ENCODE measurements around the gene IRF2BPL.

The IRF2BPL gene

DNA sequence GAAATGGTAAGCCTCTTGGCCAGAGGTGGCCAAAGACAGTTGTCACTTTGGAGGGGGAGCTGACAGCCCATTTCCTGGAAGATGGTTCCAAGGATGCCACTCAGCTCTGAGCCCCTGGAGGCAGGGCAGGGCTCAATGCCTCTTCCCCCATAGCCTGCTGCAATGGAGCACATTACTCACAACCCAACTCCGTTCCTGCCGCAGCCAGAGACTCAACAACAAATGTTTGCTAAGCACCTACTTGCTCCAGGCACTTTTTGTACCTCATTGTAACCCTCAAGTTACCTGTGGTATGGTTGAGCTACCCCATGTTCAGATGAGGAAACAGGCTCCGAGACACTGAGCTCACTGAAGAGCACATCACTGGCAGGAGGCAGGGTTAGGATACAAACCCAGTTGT is 19.5 kb downstream of the IRF2BPL start:
- DNase-seq: no peak

- DNase-seq: no peak
Measured at GRCh38 chr14:77008541-77008940, 20.0 kb downstream of the IRF2BPL start.

DNA sequence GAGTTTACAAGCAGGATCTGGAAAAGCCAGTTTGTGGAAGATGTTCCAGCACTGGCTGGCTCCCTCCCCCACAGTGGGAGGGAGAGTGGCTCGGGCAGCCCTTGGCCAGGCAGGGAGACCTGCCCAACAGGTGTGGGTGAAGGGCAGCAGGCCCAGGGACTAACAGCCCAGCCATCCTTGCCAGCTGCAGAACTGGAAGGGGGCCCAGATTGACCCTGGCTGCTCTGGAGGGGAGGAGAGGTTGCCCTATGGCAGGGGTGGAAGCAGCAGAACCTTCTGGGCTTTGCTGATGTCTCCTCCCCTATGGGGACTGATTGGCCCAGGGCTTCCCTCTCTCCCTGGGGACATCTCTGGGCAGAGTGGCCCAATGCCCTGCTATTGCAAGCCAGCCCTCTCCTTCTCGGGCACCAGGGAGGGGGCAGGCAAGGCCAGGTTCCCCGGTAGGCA is 20.5 kb downstream of the IRF2BPL start:
- no peak for DNase-seq

DNA sequence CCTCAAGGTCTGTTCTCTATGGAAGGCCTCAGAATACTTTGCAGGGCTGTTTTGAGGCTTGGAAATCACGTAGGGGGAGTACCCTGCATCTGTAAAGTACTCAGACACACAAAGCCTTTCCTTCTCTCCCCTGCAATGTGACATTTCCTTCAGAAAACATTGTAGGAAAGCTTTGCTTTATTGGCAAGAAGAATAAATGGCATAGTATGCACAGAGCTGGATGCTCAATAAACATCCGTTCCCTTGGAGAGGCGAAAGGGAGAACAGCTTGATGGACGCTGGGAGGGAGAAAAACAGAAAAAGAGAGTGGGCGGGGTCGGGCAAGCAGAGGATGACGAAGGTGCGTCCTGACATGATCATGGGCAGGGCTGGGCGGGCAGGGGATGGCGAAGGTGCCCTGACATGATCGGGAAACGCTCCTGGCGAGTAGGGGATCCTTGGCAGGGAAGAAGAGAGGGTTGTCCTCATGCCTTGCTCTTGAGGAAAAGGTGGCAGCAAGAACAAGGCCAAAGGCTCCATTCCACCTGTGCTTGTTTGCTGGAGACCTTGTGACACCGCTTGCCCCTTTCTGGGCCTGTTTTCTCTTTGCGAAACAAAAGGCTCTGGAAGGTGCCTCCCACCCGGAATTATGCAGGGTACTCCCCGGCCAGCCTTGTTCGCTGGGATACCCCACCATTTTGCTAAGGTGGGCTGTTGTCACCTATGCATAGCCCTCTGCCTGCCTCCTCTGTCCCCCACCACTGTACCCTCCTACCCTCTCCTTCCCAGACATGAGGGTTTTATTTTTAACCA is 21.1 kb downstream of the IRF2BPL start:
- DNase-seq: no peak

DNA sequence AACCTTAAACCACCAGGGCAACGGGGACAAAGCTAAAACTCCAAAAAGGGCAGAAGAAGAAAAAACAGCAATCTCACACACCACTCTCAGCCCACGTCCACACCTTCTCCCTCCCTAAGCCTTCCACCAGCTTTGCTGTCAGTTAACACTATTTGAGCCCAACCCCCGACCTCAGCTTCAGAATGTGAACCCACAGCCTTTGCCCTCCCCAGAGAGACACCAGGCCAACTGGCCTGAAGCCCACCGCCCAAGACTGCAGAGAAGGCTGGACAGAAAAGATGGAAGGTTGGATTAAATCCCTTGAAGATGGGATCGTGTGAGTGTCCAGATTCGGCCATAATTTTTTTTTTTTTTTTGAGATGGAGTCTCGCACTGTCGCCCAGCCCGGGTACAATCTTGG is 22.4 kb downstream of the IRF2BPL start:
- DNase-seq: no peak

DNA sequence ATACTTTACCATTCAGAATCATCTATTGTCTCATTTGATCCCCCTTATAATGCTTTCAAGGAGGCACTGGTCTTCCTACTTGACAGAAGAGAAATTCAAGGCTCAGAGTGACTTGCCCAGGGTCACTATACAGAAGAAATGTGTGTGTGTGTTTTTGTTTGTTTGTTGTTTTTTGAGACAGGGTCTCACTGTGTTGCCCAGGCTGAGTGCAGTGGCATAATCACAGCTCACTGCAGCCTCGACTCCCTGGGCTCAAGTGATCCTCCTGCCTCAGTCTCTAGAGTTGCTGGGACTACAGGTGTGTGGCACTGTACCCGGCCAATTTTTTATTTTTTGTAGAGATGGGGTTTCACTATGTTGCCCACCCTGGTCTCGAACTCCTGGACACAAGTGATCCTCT is 22.9 kb downstream of the IRF2BPL start:
- no peak for DNase-seq

DNA sequence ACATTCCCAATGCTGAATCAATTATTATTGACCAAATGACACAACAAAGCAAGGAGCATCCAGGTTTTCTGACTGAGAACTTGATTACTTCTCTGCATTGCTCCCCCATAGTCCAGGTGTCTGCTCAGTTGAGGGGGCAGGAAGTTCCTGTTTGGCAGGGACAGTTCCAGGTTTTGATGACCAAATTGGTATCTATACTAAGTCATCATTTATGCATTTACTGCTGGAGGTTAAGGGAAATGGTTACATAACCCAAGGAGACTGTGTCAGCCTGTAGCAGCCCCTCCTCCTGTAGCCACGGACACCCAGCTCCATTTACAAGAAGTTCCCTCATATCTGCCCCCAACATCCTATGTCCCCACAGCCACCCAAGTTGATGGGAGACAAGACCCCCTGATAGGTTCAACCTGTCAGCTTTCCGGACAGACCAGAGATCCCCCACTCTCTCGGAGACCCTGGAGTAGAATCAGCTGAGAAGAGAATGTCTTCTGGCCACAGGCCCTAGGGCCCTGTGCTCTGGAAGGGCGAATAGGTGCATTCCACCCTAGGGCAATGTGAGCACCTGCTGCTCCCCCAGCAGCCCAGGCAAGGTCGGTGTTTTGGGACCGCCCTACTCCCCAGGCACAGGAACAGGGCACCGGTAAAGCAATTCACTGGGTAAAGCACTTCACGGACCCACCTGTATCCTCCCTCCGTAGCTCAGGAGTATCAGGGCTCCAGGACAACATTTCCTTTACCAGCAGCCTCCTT is 23.6 kb downstream of the IRF2BPL start:
- no peak for DNase-seq

DNA sequence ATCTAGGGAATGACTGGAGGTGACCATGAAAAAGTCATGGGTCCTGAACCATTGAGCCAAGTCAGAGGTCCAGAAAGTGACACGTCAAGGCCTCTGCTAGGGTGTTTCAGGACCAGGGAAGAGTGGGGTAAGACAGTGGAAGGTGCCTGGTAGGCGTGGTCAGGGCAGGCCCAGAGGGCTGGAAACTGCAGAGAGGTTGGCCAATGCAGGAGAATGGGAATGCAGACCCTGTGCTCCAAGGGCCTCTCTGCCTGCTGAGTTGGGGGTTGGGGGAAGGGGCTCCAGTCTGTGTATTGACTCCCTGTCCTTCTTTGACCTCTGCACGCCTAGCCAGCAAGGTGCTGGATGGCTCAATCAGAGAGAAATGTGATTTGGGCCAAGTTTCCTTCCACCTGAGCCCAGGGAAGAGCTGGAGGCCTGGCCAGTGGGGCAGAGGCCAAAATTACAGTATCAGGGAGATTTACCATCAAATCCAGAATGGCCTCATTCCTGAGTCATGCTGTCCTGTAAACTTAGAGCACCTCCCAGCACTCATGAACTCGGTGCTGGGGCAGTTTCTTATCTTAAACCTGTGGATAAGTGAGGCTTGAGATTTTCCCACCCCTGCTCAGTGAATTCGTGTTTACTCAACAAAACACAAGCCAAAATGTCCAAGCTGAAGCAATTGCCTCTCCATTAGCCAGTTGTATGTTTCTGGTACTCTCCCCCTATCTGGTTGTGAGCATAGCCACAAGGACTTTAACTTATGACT is 24.4 kb downstream of the IRF2BPL start:
- DNase-seq: no peak

- DNase-seq: no peak
Measured at GRCh38 chr14:77002889-77003288, 25.6 kb downstream of the IRF2BPL start.

DNA sequence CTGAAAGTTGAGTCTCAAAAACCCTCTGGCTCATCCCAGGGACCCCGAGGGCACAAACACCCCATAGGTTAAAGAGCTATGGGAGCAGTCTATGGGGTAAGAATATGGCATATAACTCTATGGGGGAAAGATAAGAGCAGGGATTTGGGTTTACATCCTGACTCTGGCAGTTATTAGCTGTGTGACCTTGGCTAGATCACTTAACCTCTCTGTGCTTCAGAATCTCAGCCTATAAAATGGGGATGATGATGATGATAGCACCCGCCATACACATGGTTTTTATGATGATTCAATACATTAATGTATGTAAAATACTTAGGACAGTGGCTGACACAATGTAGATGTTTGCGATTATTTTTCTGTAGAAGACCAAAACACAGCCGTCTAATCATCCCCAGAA is 26.2 kb downstream of the IRF2BPL start:
- no peak for DNase-seq

GRCh38 chr14:77000340-77001270 is 27.9 kb downstream of the IRF2BPL start:
- no peak for DNase-seq

- no peak for DNase-seq
Measured at GRCh38 chr14:76998910-76999309, 29.6 kb downstream of the IRF2BPL start.

DNA sequence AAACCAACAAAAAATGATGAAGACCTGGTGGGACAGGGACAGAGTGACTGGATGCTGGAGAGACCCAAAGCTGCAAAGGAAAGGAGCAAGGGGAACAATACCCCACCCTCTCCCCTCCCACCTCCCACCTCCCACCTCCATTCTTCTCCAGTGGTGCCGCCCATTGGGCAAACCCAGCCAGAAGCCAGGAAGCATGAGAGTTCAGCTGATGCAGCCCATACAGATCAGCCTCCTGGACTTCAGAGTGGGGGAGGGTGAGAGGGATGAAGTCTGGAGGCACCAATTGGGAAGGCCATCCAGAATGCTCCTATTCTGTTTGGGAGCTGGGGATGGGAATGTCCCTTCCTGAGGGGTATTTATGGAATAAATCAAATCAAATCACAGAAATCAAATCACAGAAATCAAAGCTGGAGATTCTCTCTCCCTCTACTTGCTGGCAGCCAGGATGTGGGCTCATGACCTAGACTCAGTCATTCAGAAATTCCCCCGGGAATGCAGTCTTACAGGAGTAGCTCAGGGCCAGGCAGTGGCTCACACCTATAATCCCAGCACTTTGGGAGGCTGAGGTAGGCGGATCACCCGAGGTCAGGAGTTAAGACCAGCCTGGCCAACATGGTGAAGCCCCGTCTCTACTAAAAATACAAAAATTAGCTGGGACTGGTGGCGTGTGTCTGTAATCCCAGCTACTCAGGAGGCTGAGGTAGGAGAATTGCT is 31.1 kb downstream of the IRF2BPL start:
- DNase-seq: no peak

DNA sequence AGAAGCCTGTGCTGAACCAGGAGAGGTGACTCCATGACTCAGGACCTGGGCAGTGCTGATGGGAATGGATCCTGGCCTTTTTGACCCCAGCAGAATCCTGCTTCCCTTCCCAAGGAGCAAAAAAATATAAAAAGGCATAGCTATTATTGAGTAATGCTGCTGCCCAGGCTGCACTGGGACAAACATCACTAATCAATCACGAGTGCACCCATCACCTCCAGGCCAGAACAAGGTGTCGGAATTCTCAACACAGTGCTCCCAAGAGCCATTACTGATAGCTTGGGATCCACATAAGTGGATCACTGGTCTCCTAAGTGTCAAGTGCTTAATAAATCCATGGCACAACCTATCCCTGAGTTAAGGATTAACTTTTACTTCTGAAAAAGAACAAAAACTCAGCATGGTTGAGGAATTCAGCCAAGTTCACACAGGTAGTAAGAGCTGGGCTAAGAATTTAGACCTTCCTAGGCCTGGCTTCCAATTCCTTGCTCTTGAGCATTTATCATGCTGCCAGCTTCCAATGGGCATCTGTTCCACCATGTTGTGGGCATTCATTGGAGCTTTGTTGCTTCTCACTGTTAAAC is 31.9 kb downstream of the IRF2BPL start:
- no peak for DNase-seq

DNA sequence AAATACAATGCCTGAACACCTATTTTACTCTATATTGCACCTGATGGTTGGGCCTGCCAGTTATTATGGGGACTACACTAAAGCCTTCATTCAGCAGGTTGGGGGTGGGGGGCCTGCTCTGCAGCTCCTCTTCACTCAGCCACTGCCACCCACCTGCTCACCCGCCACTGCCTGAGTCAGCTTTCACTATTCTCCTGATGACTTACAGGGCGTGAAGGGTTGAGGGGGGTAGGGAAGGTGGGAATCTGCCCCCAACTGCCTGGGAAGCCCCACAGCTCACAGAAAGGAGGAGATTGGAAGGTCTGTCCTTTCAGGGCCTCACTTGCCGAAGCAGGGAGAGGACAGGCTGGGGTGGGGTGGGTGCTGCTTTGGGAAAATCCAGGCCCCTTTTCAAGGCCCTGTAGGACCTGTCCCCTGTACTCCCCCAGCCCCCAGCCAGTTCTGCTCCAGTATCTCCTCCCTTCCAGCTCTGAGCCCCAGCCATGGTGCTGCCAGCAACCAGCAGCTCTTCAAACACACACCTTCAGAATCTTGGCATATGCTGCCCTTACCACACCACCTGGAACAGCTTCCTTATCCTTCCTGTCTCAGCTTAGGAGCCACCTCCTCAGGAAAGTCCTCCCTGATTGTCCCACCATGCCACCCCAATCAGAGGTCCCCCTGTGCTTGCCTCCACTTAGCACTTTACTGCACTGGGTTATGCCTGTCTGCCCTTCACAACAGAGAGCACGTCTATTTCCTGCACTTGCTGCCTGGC is 33.1 kb downstream of the IRF2BPL start:
- no peak for DNase-seq

- no peak for DNase-seq
Measured at GRCh38 chr14:76993752-76994151, 34.8 kb downstream of the IRF2BPL start.

GRCh38 chr14:76990084-76990483 is 38.4 kb downstream of the IRF2BPL start:
- DNase-seq: no peak

DNA sequence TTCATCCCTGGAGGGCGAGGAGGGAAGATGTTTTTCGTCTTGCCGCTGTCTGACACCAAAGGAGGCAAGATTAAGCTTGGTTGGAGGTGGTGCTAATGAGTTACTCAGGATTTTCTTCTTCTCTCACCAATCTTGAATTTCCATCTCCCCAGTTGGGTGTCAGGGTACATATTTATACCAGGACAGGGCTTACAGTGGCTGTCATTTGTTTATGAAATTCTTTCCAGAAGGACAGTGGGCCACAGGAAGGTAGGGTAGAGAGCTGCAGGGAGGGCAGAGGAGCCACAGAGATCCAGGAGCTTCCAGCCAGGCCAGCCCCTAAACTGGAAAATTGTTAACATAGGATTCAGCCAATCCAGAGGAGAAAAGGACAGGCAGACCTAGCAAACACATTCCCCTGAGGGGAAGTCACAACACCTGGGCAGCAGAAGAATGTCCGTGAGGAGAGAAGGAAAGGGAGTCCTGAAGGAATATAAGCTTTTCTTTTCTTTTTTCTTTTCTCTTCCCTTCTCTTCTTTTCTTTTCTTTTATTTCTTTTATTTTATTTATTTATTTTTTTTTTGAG is 40.5 kb downstream of the IRF2BPL start:
- DNase-seq: no peak

DNA sequence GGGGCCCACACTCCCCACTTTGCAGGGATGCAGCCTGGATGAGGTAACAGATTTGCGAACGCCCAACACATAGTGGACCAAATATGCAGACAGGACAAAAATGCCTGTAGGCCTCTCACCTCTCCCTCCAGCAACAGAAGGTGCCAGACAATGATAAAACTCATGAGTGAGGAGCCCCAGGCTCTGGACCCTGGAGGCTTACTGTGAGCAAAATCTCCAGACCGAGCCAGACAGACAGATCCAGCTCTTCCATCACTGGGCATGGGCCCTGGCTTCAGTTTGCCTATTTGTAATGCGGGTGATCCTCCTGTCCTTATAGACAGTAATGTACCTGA is 42.3 kb downstream of the IRF2BPL start:
- DNase-seq: no peak

DNA sequence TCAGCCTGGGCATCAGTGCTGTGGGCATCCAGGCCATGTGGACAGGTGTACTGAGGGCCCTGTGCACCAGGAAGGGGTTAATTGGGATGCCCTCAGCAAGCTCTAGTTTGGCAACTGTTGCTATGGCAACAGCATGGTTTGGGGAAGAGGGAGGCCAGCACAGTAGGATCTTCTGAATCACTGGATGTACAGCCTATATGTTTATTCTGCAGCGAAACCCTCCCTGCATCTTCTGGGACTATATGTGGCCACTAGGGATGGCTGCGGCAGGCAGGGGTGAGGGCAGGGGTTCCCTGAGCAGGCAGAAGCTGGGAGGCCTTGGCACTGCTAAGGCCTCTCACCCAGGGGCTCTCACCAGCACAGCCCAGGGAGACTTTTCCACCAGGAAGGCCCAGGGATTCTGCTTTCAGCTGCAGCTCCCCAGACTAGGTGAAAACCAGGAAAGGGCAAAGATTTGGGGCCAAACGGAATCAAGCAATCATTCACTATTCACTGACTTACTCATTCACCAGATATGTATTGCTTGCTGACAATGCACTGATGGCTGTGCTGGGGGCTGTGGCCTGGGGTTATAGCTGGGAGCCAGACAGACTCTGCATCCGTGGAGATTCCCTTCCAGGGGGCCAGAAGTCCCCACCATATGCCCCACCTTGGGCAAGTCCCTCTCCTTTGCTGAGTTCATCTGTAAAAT is 42.8 kb downstream of the IRF2BPL start:
- no peak for DNase-seq
